Measurements from ENCODE around the gene FBXL17. TPM values are rescaled to one million over a fixed set of nuclear protein-coding genes. Genes with fewer than 3 reads are reported as not detected.

FBXL17 gene
- total RNA-seq, 1 experiment from 2014 or later = 18.0 TPM

GRCh38 chr5:107997338-107997980, 384.4 kb downstream of the FBXL17 start:
- peak; percentile 45 for DNase-seq (ENCODE audit: low spot score)

GRCh38 chr5:107993341-107993740, 388.6 kb downstream of the FBXL17 start:
- DNase-seq (ENCODE audit: low spot score) = no peak

GRCh38 chr5:107990881-107991810, 390.8 kb downstream of the FBXL17 start:
- no peak for DNase-seq (ENCODE audit: low spot score)

- no peak for DNase-seq (ENCODE audit: low spot score)
Observed at GRCh38 chr5:107985144-107985543, 396.8 kb downstream of the FBXL17 start.

- no peak for DNase-seq (ENCODE audit: low spot score)
Observed at GRCh38 chr5:107982703-107983425, 399.0 kb downstream of the FBXL17 start.

- peak; percentile 35 for DNase-seq (ENCODE audit: low spot score)
Observed at GRCh38 chr5:107980923-107981692, 400.8 kb downstream of the FBXL17 start.

- no peak for DNase-seq (ENCODE audit: low spot score)
Observed at GRCh38 chr5:107979900-107980299, 402.0 kb downstream of the FBXL17 start.

- peak; percentile 42 for DNase-seq (ENCODE audit: low spot score)
Observed at GRCh38 chr5:107979291-107979690, 402.6 kb downstream of the FBXL17 start.

GRCh38 chr5:107977550-107978071, 404.3 kb downstream of the FBXL17 start:
- DNase-seq (ENCODE audit: low spot score) = no peak

GRCh38 chr5:107975568-107975967, 406.3 kb downstream of the FBXL17 start:
- DNase-seq (ENCODE audit: low spot score) = no peak

- no peak for DNase-seq (ENCODE audit: low spot score)
Observed at GRCh38 chr5:107971846-107972245, 410.1 kb downstream of the FBXL17 start.

- DNase-seq (ENCODE audit: low spot score) = no peak
Observed at GRCh38 chr5:107969847-107970246, 412.1 kb downstream of the FBXL17 start.

- no peak for DNase-seq (ENCODE audit: low spot score)
Observed at GRCh38 chr5:107968998-107969397, 412.9 kb downstream of the FBXL17 start.

GRCh38 chr5:107968406-107968843, 413.5 kb downstream of the FBXL17 start:
- DNase-seq (ENCODE audit: low spot score) = no peak

- DNase-seq (ENCODE audit: low spot score) = no peak
Observed at GRCh38 chr5:107966201-107966600, 415.7 kb downstream of the FBXL17 start.

- DNase-seq (ENCODE audit: low spot score) = no peak
Observed at GRCh38 chr5:107964722-107965121, 417.2 kb downstream of the FBXL17 start.

GRCh38 chr5:107959573-107960279, 422.2 kb downstream of the FBXL17 start:
- no peak for DNase-seq (ENCODE audit: low spot score)

- DNase-seq (ENCODE audit: low spot score) = no peak
Observed at GRCh38 chr5:107958861-107959260, 423.0 kb downstream of the FBXL17 start.

GRCh38 chr5:107958432-107958831, 423.5 kb downstream of the FBXL17 start:
- DNase-seq (ENCODE audit: low spot score) = no peak

GRCh38 chr5:107957051-107957450, 424.8 kb downstream of the FBXL17 start:
- DNase-seq (ENCODE audit: low spot score) = no peak

- no peak for DNase-seq (ENCODE audit: low spot score)
Observed at GRCh38 chr5:107955321-107955720, 426.6 kb downstream of the FBXL17 start.
